ENCODE measurements around the gene KCNJ13.

The KCNJ13 gene

GRCh38 chr2:232776435-232776834 lies at the start of gene KCNJ13:
Gene KCNJ13, minus strand, starts transcription at chr2:232776565. Its CDS starts 5,203 bp downstream, at chr2:232771362.
- Mint-ChIP-seq H3K4me1 (ENCODE audit: low read depth) (peaks cover 22% of the 10 kb centered on the region), H3K9me3 (no peaks in the 10 kb centered on the region), H3K36me3 (ENCODE audit: low read depth) (peaks cover 53% of the 10 kb centered on the region), H3K27ac (no peak within 1 kb of the TSS), H3K27me3 (no peaks in the 10 kb centered on the region), H3K4me3 (no peak within 1 kb of the TSS)

- Mint-ChIP-seq H3K27ac (no peak overlapping the region), H3K36me3 (ENCODE audit: low read depth) (peaks cover 73% of the 10 kb centered on the region), H3K9me3 (no peaks in the 10 kb centered on the region), H3K27me3 (no peaks in the 10 kb centered on the region), H3K4me3 (no peak overlapping the region), H3K4me1 (ENCODE audit: low read depth) (no peaks in the 10 kb centered on the region)
Measured at GRCh38 chr2:232817756-232818155, 41.4 kb upstream of the KCNJ13 start.

GRCh38 chr2:232816657-232817056 lies 40.3 kb upstream of the KCNJ13 start:
- Mint-ChIP-seq H3K27ac (peak overlapping the region; percentile 23), H3K4me3 (no peak overlapping the region), H3K9me3 (no peaks in the 10 kb centered on the region), H3K36me3 (ENCODE audit: low read depth) (peaks cover 62% of the 10 kb centered on the region), H3K27me3 (no peaks in the 10 kb centered on the region), H3K4me1 (ENCODE audit: low read depth) (no peaks in the 10 kb centered on the region)

- Mint-ChIP-seq H3K27me3 (no peaks in the 10 kb centered on the region), H3K9me3 (no peaks in the 10 kb centered on the region), H3K36me3 (ENCODE audit: low read depth) (peaks cover 58% of the 10 kb centered on the region), H3K4me3 (no peak overlapping the region), H3K27ac (no peak overlapping the region), H3K4me1 (ENCODE audit: low read depth) (no peaks in the 10 kb centered on the region)
Measured at GRCh38 chr2:232815569-232815968, 39.2 kb upstream of the KCNJ13 start.

- Mint-ChIP-seq H3K36me3 (ENCODE audit: low read depth) (peaks cover 54% of the 10 kb centered on the region), H3K4me1 (ENCODE audit: low read depth) (no peaks in the 10 kb centered on the region), H3K4me3 (no peak overlapping the region), H3K27me3 (no peaks in the 10 kb centered on the region), H3K9me3 (no peaks in the 10 kb centered on the region), H3K27ac (no peak overlapping the region)
Measured at GRCh38 chr2:232810444-232810843, 34.1 kb upstream of the KCNJ13 start.

GRCh38 chr2:232809349-232810124 lies 33.2 kb upstream of the KCNJ13 start:
- Mint-ChIP-seq H3K27ac (no peak overlapping the region), H3K27me3 (no peaks in the 10 kb centered on the region), H3K36me3 (ENCODE audit: low read depth) (peaks cover 51% of the 10 kb centered on the region), H3K4me1 (ENCODE audit: low read depth) (no peaks in the 10 kb centered on the region), H3K9me3 (no peaks in the 10 kb centered on the region), H3K4me3 (no peak overlapping the region)

- Mint-ChIP-seq H3K27me3 (no peaks in the 10 kb centered on the region), H3K36me3 (ENCODE audit: low read depth) (peaks cover 82% of the 10 kb centered on the region), H3K4me3 (no peak overlapping the region), H3K9me3 (peaks cover 12% of the 10 kb centered on the region), H3K4me1 (ENCODE audit: low read depth) (no peaks in the 10 kb centered on the region), H3K27ac (no peak overlapping the region)
Measured at GRCh38 chr2:232802091-232802490, 25.7 kb upstream of the KCNJ13 start.

GRCh38 chr2:232800166-232800565 lies 23.8 kb upstream of the KCNJ13 start:
- Mint-ChIP-seq H3K9me3 (peaks cover 12% of the 10 kb centered on the region), H3K36me3 (ENCODE audit: low read depth) (peaks cover 86% of the 10 kb centered on the region), H3K27ac (no peak overlapping the region), H3K4me1 (ENCODE audit: low read depth) (no peaks in the 10 kb centered on the region), H3K4me3 (no peak overlapping the region), H3K27me3 (no peaks in the 10 kb centered on the region)

- Mint-ChIP-seq H3K27ac (no peak overlapping the region), H3K9me3 (peaks cover 12% of the 10 kb centered on the region), H3K4me3 (no peak overlapping the region), H3K27me3 (no peaks in the 10 kb centered on the region), H3K36me3 (ENCODE audit: low read depth) (peaks cover 79% of the 10 kb centered on the region), H3K4me1 (ENCODE audit: low read depth) (no peaks in the 10 kb centered on the region)
Measured at GRCh38 chr2:232798187-232798586, 21.8 kb upstream of the KCNJ13 start.

- H3K4me3 Mint-ChIP-seq: no peak overlapping the region
- H3K4me1 Mint-ChIP-seq (ENCODE audit: low read depth): no peaks in the 10 kb centered on the region
- H3K27me3 Mint-ChIP-seq: no peaks in the 10 kb centered on the region
- no peaks in the 10 kb centered on the region for H3K9me3 Mint-ChIP-seq
- no peak overlapping the region for H3K27ac Mint-ChIP-seq
- peaks cover 70% of the 10 kb centered on the region for H3K36me3 Mint-ChIP-seq (ENCODE audit: low read depth)
Measured at GRCh38 chr2:232795920-232796319, 19.6 kb upstream of the KCNJ13 start.

GRCh38 chr2:232794981-232795380 lies 18.6 kb upstream of the KCNJ13 start:
- Mint-ChIP-seq H3K36me3 (ENCODE audit: low read depth) (peaks cover 70% of the 10 kb centered on the region), H3K4me1 (ENCODE audit: low read depth) (no peaks in the 10 kb centered on the region), H3K4me3 (no peak overlapping the region), H3K27ac (no peak overlapping the region), H3K9me3 (no peaks in the 10 kb centered on the region), H3K27me3 (no peaks in the 10 kb centered on the region)

- no peaks in the 10 kb centered on the region for H3K4me1 Mint-ChIP-seq (ENCODE audit: low read depth)
- H3K9me3 Mint-ChIP-seq: no peaks in the 10 kb centered on the region
- H3K27ac Mint-ChIP-seq: no peak overlapping the region
- peaks cover 74% of the 10 kb centered on the region for H3K36me3 Mint-ChIP-seq (ENCODE audit: low read depth)
- H3K4me3 Mint-ChIP-seq: no peak overlapping the region
- no peaks in the 10 kb centered on the region for H3K27me3 Mint-ChIP-seq
Measured at GRCh38 chr2:232793271-232793670, 16.9 kb upstream of the KCNJ13 start.

- no peaks in the 10 kb centered on the region for H3K27me3 Mint-ChIP-seq
Measured at GRCh38 chr2:232791518-232791917, 15.2 kb upstream of the KCNJ13 start.

GRCh38 chr2:232789082-232789481 lies 12.7 kb upstream of the KCNJ13 start:
- Mint-ChIP-seq H3K4me3 (no peak overlapping the region), H3K27ac (no peak overlapping the region), H3K27me3 (no peaks in the 10 kb centered on the region), H3K9me3 (no peaks in the 10 kb centered on the region), H3K36me3 (ENCODE audit: low read depth) (peaks cover 65% of the 10 kb centered on the region), H3K4me1 (ENCODE audit: low read depth) (no peaks in the 10 kb centered on the region)

More at GRCh38 chr2:232791518-232791917, 15.2 kb upstream of the KCNJ13 start:
- H3K4me1 Mint-ChIP-seq (ENCODE audit: low read depth): no peaks in the 10 kb centered on the region
- H3K9me3 Mint-ChIP-seq: no peaks in the 10 kb centered on the region
- H3K4me3 Mint-ChIP-seq: no peak overlapping the region
- peaks cover 74% of the 10 kb centered on the region for H3K36me3 Mint-ChIP-seq (ENCODE audit: low read depth)
- no peak overlapping the region for H3K27ac Mint-ChIP-seq

GRCh38 chr2:232787806-232788205 lies 11.4 kb upstream of the KCNJ13 start:
- Mint-ChIP-seq H3K4me3 (no peak overlapping the region), H3K27me3 (no peaks in the 10 kb centered on the region), H3K9me3 (no peaks in the 10 kb centered on the region), H3K36me3 (ENCODE audit: low read depth) (peaks cover 71% of the 10 kb centered on the region), H3K27ac (no peak overlapping the region), H3K4me1 (ENCODE audit: low read depth) (no peaks in the 10 kb centered on the region)

- no peak overlapping the region for H3K4me3 Mint-ChIP-seq
- no peak overlapping the region for H3K27ac Mint-ChIP-seq
- H3K9me3 Mint-ChIP-seq: no peaks in the 10 kb centered on the region
- H3K4me1 Mint-ChIP-seq (ENCODE audit: low read depth): peaks cover 11% of the 10 kb centered on the region
- H3K27me3 Mint-ChIP-seq: no peaks in the 10 kb centered on the region
- peaks cover 54% of the 10 kb centered on the region for H3K36me3 Mint-ChIP-seq (ENCODE audit: low read depth)
Measured at GRCh38 chr2:232783278-232783677, 6.9 kb upstream of the KCNJ13 start.

Measured in stimulated activated naive CD8-positive, alpha-beta T cell treated with anti-CD3 and anti-CD28 coated beads, Interleukin-15, Interleukin-2, amounts not matched to agents 100 ng/mL and 50 ng/mL, for 24 hours (primary cell).